H1 (cell line): ENCODE measurements around the gene MDFIC.

Source experiments
- HDAC6 ChIP-seq: IDR thresholded peaks from one replicate; pipeline ENCODE4 v1.7.1; 2012; ENCODE audit warnings: low read depth, mild to moderate bottlenecking, inconsistent platforms, low read length, moderate library complexity
- RNF2 ChIP-seq: fragments of 200-900, 300-1000 bp; sonication (generic); IDR thresholded peaks from 2 replicates; pipeline ENCODE4 v1.7.1; 2016; ENCODE audit warnings: borderline replicate concordance, low read depth, mild to moderate bottlenecking, antibody characterized with exemption, low read length; ENCODE audit not compliant: poor library complexity, severe bottlenecking; ENCODE audit errors: missing control alignments
- TF ChIP-seq, protein P1 (sequence below), 3 experiments: IDR thresholded peaks; 1 replicate in 2 of 3; 2 replicates in 1 of 3; pipeline versions ENCODE4 v1.5.1 to v1.6.1; 2011; ENCODE audit warnings: low read length in 3 of 3, mild to moderate bottlenecking in 3 of 3, inconsistent platforms in 2 of 3, low read depth in 1 of 3, moderate library complexity in 1 of 3; ENCODE audit not compliant: insufficient read depth in 1 of 3; ENCODE audit errors: control extremely low read depth in 1 of 3

DNA sequence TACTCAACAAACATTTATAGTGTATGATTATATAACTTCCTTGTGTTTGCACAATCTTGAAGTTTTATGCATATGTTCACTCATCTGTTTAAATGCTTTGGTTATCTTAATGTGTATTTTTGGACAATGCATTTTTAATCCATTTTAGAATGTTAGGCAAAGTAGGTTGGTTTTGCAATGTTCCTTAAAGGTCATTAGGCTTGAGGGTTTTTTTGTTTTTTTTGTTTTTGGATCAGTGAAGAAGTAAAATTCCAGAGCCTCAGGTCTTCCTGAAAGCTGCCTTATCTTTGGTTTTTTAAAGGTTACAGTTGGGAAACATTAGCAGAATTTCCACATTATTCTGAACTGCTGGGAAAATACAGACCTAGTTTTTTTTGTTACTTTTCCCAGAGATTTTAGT is 12.8 kb downstream of the MDFIC start:
- no peak for TF ChIP-seq HDAC6
- TF ChIP-seq, protein P1, sequence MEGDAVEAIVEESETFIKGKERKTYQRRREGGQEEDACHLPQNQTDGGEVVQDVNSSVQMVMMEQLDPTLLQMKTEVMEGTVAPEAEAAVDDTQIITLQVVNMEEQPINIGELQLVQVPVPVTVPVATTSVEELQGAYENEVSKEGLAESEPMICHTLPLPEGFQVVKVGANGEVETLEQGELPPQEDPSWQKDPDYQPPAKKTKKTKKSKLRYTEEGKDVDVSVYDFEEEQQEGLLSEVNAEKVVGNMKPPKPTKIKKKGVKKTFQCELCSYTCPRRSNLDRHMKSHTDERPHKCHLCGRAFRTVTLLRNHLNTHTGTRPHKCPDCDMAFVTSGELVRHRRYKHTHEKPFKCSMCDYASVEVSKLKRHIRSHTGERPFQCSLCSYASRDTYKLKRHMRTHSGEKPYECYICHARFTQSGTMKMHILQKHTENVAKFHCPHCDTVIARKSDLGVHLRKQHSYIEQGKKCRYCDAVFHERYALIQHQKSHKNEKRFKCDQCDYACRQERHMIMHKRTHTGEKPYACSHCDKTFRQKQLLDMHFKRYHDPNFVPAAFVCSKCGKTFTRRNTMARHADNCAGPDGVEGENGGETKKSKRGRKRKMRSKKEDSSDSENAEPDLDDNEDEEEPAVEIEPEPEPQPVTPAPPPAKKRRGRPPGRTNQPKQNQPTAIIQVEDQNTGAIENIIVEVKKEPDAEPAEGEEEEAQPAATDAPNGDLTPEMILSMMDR (IDR thresholded peaks at IDR 0.05; ENCODE audit: control extremely low read depth in 1 of 3, insufficient read depth in 1 of 3, low read depth in 1 of 3, low read length in 3 of 3), result no peak
- no peak for TF ChIP-seq RNF2
